ENCODE measurements around the gene ORAI3. TPM values are rescaled to one million over a fixed set of nuclear protein-coding genes. Genes with fewer than 3 reads are reported as not detected.

The ORAI3 gene
- total RNA-seq, 1 experiment from 2014 or later, result 10.8 TPM

GRCh38 chr16:30931068-30931650, 17.7 kb upstream of the ORAI3 start (continued):
- TF ChIP-seq, protein P1, sequence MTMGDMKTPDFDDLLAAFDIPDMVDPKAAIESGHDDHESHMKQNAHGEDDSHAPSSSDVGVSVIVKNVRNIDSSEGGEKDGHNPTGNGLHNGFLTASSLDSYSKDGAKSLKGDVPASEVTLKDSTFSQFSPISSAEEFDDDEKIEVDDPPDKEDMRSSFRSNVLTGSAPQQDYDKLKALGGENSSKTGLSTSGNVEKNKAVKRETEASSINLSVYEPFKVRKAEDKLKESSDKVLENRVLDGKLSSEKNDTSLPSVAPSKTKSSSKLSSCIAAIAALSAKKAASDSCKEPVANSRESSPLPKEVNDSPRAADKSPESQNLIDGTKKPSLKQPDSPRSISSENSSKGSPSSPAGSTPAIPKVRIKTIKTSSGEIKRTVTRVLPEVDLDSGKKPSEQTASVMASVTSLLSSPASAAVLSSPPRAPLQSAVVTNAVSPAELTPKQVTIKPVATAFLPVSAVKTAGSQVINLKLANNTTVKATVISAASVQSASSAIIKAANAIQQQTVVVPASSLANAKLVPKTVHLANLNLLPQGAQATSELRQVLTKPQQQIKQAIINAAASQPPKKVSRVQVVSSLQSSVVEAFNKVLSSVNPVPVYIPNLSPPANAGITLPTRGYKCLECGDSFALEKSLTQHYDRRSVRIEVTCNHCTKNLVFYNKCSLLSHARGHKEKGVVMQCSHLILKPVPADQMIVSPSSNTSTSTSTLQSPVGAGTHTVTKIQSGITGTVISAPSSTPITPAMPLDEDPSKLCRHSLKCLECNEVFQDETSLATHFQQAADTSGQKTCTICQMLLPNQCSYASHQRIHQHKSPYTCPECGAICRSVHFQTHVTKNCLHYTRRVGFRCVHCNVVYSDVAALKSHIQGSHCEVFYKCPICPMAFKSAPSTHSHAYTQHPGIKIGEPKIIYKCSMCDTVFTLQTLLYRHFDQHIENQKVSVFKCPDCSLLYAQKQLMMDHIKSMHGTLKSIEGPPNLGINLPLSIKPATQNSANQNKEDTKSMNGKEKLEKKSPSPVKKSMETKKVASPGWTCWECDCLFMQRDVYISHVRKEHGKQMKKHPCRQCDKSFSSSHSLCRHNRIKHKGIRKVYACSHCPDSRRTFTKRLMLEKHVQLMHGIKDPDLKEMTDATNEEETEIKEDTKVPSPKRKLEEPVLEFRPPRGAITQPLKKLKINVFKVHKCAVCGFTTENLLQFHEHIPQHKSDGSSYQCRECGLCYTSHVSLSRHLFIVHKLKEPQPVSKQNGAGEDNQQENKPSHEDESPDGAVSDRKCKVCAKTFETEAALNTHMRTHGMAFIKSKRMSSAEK (CRISPR knock-in tag; IDR thresholded peaks at IDR 0.05; ENCODE audit: borderline replicate concordance), result no peak
- TF ChIP-seq CBFB (CRISPR knock-in tag; IDR thresholded peaks at IDR 0.05; ENCODE audit: low read depth), result no peak
- TF ChIP-seq SP1 (CRISPR knock-in tag; conservative IDR thresholded peaks at IDR 0.05), result no peak

DNA sequence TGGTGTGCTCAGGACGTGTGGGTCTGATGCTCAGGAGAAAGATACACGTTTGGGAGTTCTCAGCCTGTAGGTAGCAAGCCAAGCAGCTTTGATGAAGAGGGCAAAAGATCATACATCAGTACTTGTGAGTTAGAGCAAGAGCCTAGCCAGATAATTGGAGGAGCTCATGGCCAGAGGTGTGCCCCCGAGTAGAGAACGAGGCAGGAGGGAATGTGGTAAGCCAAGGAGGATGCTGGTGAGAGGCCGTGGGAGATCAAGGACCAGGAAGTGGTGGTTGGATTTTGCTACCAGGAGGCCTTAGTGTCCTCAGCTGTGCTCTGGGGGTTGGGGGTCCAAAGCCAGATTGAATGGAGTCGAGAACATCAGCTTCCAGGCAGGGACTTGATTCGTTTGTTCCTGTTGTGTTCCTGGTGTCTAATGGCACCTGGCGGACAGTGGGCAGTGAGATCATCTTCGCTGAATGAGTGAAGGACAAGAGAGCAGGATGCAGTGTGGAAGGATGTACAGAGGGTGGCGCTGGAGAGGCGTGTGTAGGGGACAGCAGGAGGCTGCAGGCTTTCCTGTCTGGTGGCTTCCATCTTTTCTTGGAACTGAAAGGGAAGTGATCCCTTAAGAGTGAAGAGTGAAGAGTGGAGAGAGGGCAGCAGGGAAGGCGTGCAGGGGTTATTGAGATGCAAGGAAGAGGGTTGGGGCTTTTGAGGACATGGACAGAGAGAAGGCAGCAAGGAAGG, 13.9 kb upstream of the ORAI3 start:
- no peak for TF ChIP-seq IRF2 (CRISPR knock-in tag; IDR thresholded peaks at IDR 0.05; ENCODE audit: borderline replicate concordance, low read depth)
- no peak for TF ChIP-seq FOXP1 (CRISPR knock-in tag; IDR thresholded peaks at IDR 0.05; ENCODE audit: borderline replicate concordance)
- no peak for TF ChIP-seq SP1 (CRISPR knock-in tag; conservative IDR thresholded peaks at IDR 0.05)
- TF ChIP-seq, protein P1 (CRISPR knock-in tag; IDR thresholded peaks at IDR 0.05; ENCODE audit: borderline replicate concordance), result no peak
- peak; percentile 75 for TF ChIP-seq CTCF (IDR thresholded peaks at IDR 0.05)
- no peak for TF ChIP-seq RORB (CRISPR knock-in tag; IDR thresholded peaks at IDR 0.05)
- TF ChIP-seq, protein P2, sequence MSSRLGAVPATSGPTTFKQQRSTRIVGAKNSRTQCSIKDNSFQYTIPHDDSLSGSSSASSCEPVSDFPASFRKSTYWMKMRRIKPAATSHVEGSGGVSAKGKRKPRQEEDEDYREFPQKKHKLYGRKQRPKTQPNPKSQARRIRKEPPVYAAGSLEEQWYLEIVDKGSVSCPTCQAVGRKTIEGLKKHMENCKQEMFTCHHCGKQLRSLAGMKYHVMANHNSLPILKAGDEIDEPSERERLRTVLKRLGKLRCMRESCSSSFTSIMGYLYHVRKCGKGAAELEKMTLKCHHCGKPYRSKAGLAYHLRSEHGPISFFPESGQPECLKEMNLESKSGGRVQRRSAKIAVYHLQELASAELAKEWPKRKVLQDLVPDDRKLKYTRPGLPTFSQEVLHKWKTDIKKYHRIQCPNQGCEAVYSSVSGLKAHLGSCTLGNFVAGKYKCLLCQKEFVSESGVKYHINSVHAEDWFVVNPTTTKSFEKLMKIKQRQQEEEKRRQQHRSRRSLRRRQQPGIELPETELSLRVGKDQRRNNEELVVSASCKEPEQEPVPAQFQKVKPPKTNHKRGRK (CRISPR knock-in tag; IDR thresholded peaks at IDR 0.05; ENCODE audit: borderline replicate concordance), result no peak
- no peak for TF ChIP-seq AFF4 (CRISPR knock-in tag; IDR thresholded peaks at IDR 0.05; ENCODE audit: borderline replicate concordance)
- Mint-ChIP-seq H3K36me3 (peaks cover 48% of the 10 kb centered on the region), H3K4me1 (no peaks in the 10 kb centered on the region; the same call in 1 of the 2 replicates), H3K9me3 (no peaks in the 10 kb centered on the region), H3K27me3 (ENCODE audit: low read depth) (no peaks in the 10 kb centered on the region), H3K4me3 (no peak overlapping the region), H3K27ac (peak overlapping the region; percentile 54)
- CTCF ChIA-PET, result interaction anchor here (1.0 to 2.2 kb wide), 5 partner anchors 11 to 49 kb away, joined by 3 to 12 read pairs (median 6); partner anchors contain the start of gene FBXL19
- POLR2A ChIA-PET, result no interaction called here
- ATAC-seq (peak; percentile 97), DNase-seq (ENCODE audit: low spot score) (peak; percentile 82)

All from WTC11 (cell line).